ENCODE results near the gene ADAMTS6.
"Not testable (repeated sequence)": the region's sequence is repeated elsewhere in the genome, so short reads cannot be mapped to it uniquely, and the experiment has no call there.

The ADAMTS6 gene, protein sequence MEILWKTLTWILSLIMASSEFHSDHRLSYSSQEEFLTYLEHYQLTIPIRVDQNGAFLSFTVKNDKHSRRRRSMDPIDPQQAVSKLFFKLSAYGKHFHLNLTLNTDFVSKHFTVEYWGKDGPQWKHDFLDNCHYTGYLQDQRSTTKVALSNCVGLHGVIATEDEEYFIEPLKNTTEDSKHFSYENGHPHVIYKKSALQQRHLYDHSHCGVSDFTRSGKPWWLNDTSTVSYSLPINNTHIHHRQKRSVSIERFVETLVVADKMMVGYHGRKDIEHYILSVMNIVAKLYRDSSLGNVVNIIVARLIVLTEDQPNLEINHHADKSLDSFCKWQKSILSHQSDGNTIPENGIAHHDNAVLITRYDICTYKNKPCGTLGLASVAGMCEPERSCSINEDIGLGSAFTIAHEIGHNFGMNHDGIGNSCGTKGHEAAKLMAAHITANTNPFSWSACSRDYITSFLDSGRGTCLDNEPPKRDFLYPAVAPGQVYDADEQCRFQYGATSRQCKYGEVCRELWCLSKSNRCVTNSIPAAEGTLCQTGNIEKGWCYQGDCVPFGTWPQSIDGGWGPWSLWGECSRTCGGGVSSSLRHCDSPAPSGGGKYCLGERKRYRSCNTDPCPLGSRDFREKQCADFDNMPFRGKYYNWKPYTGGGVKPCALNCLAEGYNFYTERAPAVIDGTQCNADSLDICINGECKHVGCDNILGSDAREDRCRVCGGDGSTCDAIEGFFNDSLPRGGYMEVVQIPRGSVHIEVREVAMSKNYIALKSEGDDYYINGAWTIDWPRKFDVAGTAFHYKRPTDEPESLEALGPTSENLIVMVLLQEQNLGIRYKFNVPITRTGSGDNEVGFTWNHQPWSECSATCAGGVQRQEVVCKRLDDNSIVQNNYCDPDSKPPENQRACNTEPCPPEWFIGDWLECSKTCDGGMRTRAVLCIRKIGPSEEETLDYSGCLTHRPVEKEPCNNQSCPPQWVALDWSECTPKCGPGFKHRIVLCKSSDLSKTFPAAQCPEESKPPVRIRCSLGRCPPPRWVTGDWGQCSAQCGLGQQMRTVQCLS (N-terminal part only)
- 1.2 to 7.7 reads per million in 2 experiments for total RNA-seq

GRCh38 chr5:65481635-65482295 is at the start of gene ADAMTS6:
Gene ADAMTS6 (minus strand): TSS chr5:65481920. CDS start chr5:65473673, 8,247 bp downstream.
- DNase-seq (ENCODE audit: low read depth): peak; percentile 67

GRCh38 chr5:65530904-65531303 is 49.2 kb upstream of the ADAMTS6 start:
- DNase-seq (ENCODE audit: low read depth): no peak

- DNase-seq (ENCODE audit: low read depth): no peak
Measured at GRCh38 chr5:65525726-65526125, 44.0 kb upstream of the ADAMTS6 start.

DNA sequence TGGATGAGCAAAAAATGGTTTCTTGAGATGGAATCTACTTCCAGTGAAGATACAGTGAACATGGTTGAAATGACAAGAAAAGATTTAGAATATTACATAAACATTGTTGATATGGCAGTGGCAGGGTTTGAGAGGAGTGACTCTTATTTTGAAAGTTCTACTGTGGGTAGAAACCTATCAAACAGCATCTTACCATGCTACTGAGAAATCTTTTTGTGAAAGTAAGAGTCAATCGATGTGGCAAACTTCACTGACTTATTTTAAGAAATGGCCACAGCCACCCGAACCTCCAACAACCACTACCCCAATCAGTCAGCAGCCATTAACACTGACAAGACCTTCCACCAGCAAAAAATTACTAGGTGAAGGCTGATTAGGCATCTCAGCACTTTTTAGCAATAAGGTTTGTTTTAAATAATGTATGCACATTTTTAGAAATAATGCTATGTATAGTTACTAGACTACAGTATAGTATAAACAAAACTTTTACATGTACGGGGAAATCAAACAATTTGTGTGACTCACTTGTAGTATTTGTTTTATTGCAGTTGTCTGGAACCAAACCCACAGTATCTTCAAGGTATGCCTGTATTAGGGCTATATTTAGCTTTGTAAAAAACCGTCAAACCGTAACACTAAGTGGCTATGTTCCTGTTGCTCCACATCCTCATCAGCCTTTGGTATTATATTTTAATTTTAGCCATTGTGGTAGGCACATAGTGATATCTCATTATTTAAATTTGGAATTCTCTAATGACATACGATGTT is 30.6 kb upstream of the ADAMTS6 start:
- DNase-seq (ENCODE audit: low read depth): no peak

DNA sequence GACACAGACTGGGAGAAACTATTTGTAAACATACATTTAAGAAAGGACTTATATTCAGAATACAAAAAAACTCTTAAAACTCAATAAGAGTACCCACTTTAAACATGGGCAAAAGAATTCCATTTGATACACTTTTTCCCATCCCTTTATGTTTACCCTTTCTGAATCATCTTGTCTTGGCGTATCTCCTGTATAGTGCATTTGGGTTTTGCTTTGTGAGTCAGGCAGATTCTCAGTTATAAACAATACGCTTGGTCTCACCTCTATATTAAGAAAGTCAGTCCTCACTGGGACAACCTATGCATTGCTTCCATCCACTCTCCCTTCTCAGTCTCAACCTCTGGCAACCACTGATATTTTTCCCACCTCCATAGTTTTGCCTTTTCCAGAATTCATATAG is 27.3 kb upstream of the ADAMTS6 start:
- DNase-seq (ENCODE audit: low read depth): no peak

GRCh38 chr5:65506961-65507360 is 25.2 kb upstream of the ADAMTS6 start:
- no peak for DNase-seq (ENCODE audit: low read depth)

DNA sequence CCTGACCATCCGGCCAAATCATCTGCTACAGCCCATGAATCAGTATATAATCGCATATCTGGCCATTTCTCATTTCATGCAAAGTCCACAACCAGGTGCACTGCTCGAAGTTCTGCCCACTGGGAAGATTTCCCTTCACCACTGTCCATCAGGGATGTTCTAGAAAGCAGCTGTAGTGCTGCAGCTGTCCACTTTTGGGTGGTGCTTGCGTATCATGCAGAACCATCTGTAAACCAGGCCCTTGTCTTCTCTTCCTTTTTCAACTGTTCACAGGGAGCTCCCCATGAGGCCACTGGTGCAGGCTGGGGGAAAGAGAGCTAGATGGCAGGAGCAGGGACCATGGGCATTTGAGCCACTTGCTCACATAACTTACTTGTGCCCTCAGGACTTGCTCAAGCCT is 7.4 kb upstream of the ADAMTS6 start:
- DNase-seq (ENCODE audit: low read depth): no peak

- not testable (repeated sequence) for DNase-seq (ENCODE audit: low read depth)
Measured at GRCh38 chr5:65488038-65488687, 6.4 kb upstream of the ADAMTS6 start.

- DNase-seq (ENCODE audit: low read depth): not testable (repeated sequence)
Measured at GRCh38 chr5:65486803-65487202, 5.1 kb upstream of the ADAMTS6 start.

DNA sequence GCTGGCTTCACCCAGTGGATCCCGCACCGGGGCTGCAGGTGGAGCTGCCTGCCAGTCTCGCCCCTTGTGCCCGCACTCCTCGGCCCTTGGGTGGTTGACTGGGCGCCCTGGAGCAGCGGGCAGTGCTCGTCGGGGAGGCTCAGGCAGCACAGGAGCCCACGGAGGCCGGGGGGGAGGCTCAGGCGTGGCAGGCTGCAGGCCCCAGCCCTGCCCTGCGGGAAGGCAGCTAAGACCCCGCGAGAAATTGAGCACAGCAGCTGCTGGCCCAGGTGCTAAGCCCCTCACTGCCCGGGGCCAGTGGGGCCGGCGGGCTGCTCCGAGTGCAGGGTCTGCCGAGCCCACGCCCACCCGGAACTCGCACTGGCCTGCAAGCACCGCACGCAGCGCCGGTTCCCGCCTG is 3.7 kb upstream of the ADAMTS6 start:
- no peak for DNase-seq (ENCODE audit: low read depth)

DNA sequence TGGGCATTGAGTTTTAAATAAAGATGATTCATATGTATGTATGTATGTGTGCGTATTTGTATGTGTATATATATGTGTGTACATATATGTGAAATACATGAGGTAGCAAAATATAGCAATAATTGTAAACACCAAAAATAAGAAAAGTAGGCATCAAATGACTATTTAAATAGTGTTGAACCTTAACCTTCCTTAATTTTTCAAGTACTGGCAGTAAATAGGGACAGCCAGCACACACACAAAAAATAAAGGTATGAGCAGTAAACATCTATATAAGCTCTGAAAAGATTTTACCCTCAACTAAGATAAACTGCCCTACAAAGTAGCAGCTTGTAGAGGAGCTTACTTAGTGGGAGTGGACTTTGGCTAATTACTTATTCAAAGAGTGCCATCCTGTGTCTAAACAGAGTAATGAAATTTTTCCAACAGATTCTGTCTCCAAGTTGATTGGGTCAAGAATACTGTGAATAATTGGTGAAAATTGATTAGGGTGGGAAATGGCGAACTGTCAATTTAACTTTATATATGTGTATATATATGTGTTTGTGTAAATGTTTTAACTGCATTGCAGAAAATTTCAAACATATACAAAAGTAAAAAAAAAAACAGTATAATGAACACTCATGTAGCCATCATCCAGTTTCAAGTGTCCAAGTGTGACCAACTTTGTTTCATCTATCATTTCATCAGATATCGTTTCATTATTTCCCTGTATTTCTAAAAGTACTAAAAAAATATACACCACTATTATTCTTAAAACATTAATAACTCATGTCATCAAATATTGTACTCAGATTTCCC is 2.0 kb upstream of the ADAMTS6 start:
- DNase-seq (ENCODE audit: low read depth): no peak

DNA sequence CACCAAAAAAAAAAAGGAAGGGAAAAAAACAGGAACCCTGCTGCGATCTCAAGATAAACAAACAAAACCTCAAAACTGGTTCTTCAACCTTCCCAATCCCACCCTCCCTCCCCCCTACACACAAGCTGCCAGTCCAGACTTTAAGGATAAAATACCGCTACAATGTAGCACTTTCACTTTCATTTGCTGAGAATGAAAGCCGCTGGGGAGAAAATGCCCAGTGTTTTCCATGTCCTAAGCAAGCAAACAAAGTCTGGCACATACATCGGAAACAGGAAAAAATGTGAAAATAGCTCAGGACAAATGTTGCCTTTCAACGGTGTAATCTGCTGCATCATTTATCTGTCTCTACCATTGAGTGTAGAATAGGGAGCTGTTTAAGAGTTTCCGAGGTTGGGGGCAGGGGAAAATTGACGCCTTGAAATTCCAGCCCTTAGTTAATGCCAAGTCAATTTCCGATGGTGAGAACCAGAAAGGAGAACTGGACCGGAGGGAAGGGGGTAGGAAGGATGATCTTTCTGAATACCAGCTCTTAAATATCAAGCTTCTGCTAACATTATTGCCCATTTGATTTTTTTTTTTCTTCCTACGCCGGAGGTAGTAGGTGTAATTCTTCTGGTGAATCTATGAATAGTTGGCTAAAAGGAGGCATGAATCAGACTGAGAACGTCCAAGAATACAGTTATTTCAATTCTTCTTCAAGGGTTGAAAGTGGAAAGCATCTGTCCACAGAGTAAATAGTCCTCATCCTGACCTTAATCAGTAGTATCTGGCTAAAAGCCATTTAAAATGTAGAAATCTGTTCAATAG is 1.2 kb upstream of the ADAMTS6 start:
- DNase-seq (ENCODE audit: low read depth): no peak

- DNase-seq (ENCODE audit: low read depth): no peak
Measured at GRCh38 chr5:65482296-65482735, 596 bp upstream of the ADAMTS6 start.

DNA sequence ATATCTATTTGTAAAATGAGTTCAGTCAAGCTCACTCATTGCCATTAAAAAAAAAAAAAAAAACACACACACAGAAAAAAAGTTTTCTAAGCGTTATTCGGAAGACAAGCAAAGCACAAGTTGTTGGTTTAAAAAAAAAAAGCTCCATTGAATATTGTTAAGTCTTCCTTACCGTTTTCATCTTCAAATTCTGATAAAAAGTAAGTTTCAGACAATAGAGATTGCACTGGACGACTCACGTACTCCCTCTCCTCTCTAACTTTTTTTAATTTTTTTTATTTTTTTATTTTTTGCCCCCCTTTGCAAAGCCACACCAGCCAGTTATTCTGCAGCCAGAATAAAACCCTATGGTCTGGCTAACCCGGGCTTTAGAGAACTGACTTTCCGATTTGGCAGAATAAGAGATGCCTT is 544 bp downstream of the ADAMTS6 start:
- no peak for DNase-seq (ENCODE audit: low read depth)

DNA sequence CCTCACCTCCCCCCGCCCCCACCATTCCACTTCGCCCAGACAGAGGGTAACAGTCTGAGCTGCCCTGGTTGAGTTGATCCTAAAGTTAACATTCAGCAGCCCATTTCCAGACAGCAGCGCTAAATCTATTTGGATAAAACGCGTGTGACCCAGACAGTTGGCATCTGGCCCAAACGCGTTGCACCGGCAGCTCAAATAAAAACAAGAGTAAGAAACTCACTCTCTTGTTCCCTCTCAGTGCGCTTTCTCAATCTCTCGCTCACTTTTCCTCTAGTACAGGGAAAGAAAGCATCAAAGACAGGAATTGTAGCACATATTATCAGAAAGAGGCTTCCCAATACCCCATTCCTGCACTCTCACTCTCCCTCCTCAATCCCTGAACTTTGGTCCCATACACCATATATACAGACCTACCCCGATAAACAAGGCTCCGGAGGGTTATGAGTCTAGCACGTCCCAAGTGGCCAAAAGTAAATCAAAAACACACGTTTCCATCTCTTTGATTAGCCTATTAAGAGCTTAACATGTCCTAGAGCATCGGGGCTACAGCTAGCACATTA is 1.3 kb downstream of the ADAMTS6 start:
- peak; percentile 18 for DNase-seq (ENCODE audit: low read depth)

DNA sequence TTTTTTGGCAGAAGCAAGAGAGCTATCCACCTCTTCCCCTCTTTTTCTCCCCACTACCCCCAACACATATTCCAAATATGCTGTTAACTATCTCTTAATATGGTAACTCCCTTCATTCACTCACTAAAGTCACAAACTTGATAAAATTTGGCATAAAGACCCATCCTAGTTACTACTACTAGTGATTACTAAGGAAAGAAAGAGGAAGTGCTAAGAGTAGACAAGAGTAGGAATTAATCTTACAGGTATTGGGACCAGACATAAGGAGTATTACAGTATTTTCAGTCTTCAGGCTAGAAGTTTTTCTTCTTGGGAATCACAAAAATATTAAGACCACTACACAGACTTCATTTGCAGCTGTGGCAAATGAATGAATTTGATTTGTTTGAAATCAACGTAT is 2.2 kb downstream of the ADAMTS6 start:
- DNase-seq (ENCODE audit: low read depth): no peak

DNA sequence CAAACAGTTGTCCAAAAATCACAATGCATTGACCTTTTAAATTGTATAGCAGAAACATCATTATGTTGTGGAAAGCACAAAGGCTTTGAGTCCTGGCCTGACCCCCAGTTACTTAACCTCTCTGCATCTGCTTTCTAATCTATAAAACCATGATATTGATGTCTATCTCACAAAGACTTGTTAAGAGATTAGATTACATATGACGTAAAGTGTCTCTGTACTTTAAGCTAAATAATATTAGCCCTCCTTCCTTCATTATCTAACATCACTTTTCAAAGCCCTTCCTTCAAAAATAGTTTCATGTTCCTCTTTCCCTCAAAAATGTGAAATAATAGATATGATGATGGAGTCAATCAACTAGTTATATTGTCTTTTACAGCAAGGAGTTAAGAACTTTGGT is 3.4 kb downstream of the ADAMTS6 start:
- DNase-seq (ENCODE audit: low read depth): no peak

DNA sequence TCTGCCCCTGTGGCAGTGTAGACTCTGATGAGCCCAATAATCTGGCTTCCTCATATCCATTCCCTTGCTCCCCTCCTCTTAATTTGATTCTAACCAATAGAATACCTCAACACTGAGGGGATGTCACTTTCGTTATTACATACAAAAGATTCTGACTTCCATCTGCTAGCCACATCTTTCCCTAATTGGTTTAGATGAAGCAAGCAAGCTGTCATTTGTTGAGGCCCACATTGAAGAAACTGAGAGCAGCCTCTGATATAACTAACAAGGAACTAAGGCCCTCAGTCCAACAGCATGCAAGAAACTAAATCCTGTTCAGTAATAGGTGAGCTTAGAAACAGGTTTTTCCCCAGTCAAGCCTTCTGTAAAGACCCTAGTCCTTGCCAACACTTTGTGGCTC is 5.8 kb downstream of the ADAMTS6 start:
- no peak for DNase-seq (ENCODE audit: low read depth)

DNA sequence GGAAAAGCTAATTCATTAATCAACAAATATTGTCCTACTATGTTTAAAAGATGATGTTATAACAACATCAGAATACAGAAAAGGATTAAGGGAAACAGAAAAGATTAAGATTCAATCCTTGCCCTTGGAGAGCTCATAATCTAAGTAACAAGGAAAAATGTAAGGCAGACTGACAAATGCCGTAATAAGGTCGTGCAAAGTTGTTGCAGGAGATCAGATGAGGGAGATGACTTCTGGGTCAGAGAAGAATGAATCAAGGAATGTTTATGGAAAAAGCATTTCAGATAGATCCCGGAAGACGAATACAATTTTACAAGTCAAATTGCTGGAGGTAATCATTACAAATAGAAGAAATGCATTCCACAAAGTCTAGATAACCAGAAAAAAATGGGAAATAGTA is 6.4 kb downstream of the ADAMTS6 start:
- no peak for DNase-seq (ENCODE audit: low read depth)

All from T follicular helper cell (primary cell).